WTC11 (cell line): ENCODE results near the gene TMED9. TPM values are rescaled to one million over a fixed set of nuclear protein-coding genes. Genes with fewer than 3 reads are reported as not detected.

Experiments
- ATAC-seq: fragments of 200-7000 bp; cut with Tn5 transposase; 2 replicates; pipeline ENCODE4 v1.10.0; 2021; ENCODE audit warnings: mild to moderate bottlenecking, moderate library complexity
- CTCF ChIA-PET: fragments of 300-600 bp; sonication (Branson Sonifier 250); formaldehyde crosslinking; loops from one replicate; lab custom pipeline; 2021; ENCODE audit warnings: antibody characterized with exemption; lab: Charles Lee
- POLR2A ChIA-PET: fragments of 350-600 bp; sonication (Branson Sonifier 250); formaldehyde crosslinking; loops from one replicate; lab custom pipeline; 2021; ENCODE audit warnings: antibody characterized with exemption; lab: Charles Lee
- DNase-seq: peaks from one replicate; pipeline ENCODE4 v3.0.0; 2021; ENCODE audit warnings: low spot score
- H3K27ac Mint-ChIP-seq: 2 replicates; pipeline ENCODE4 v1.8.0; 2021; ENCODE audit warnings: mixed read lengths
- H3K27me3 Mint-ChIP-seq: 2 replicates; pipeline ENCODE4 v1.8.0; 2021; ENCODE audit warnings: low read depth, mild to moderate bottlenecking, moderate library complexity, mixed read lengths
- H3K36me3 Mint-ChIP-seq: 2 replicates; pipeline ENCODE4 v1.8.0; 2021; ENCODE audit warnings: mixed read lengths
- H3K4me1 Mint-ChIP-seq: 2 replicates; pipeline ENCODE4 v1.8.0; 2022; ENCODE audit warnings: mixed read lengths
- H3K4me3 Mint-ChIP-seq: 2 replicates; pipeline ENCODE4 v1.8.0; 2021; ENCODE audit warnings: mild to moderate bottlenecking, moderate library complexity, mixed read lengths
- H3K9me3 Mint-ChIP-seq: 2 replicates; pipeline ENCODE4 v1.8.0; 2021; ENCODE audit warnings: mixed read lengths
- AFF4 ChIP-seq: sonication (generic); formaldehyde crosslinking; IDR thresholded peaks from 2 replicates; pipeline ENCODE4 v1.8.1; 2023; ENCODE audit warnings: mild to moderate bottlenecking, missing genetic modification reagents, borderline replicate concordance
- ATF2 ChIP-seq: sonication (generic); formaldehyde crosslinking; IDR thresholded peaks from 2 replicates; pipeline ENCODE4 v1.8.1; 2022; ENCODE audit warnings: low read depth, missing genetic modification reagents, borderline replicate concordance
- ATF6 ChIP-seq: sonication (generic); formaldehyde crosslinking; IDR thresholded peaks from 2 replicates; pipeline ENCODE4 v1.8.1; 2023; ENCODE audit warnings: mild to moderate bottlenecking, missing genetic modification reagents
- CREB1 ChIP-seq: sonication (generic); formaldehyde crosslinking; IDR thresholded peaks from 2 replicates; pipeline ENCODE4 v1.8.0; 2023; ENCODE audit warnings: mild to moderate bottlenecking, missing genetic modification reagents
- CREM ChIP-seq: sonication (generic); formaldehyde crosslinking; IDR thresholded peaks from 2 replicates; pipeline ENCODE4 v1.8.1; 2022; ENCODE audit warnings: mild to moderate bottlenecking, missing genetic modification reagents, moderate library complexity
- E2F4 ChIP-seq: sonication (generic); formaldehyde crosslinking; IDR thresholded peaks from 2 replicates; pipeline ENCODE4 v1.8.1; 2022; ENCODE audit warnings: low read depth, mild to moderate bottlenecking, moderate library complexity, missing genetic modification reagents, borderline replicate concordance
- MYBL2 ChIP-seq: sonication (generic); formaldehyde crosslinking; IDR thresholded peaks from 2 replicates; pipeline ENCODE4 v1.8.1; 2023; ENCODE audit warnings: mild to moderate bottlenecking, moderate library complexity, missing genetic modification reagents
- NFE2L1 ChIP-seq: sonication (generic); formaldehyde crosslinking; IDR thresholded peaks from 2 replicates; pipeline ENCODE4 v1.8.1; 2023; ENCODE audit warnings: missing genetic modification reagents
- RELA ChIP-seq: sonication (generic); formaldehyde crosslinking; IDR thresholded peaks from 2 replicates; pipeline ENCODE4 v1.8.1; 2022; ENCODE audit warnings: missing genetic modification reagents, mild to moderate bottlenecking, borderline replicate concordance
- SOX15 ChIP-seq: fragments of 250-450 bp; sonication (Bioruptor Pico); IDR thresholded peaks from 2 replicates; pipeline ENCODE4 v1.9.0; 2021; ENCODE audit warnings: mild to moderate bottlenecking
- TCF7 ChIP-seq: sonication (generic); formaldehyde crosslinking; IDR thresholded peaks from 2 replicates; pipeline ENCODE4 v1.8.0; 2022; ENCODE audit warnings: mild to moderate bottlenecking, low read depth, missing genetic modification reagents, moderate library complexity
- ZNF281 ChIP-seq: sonication (generic); formaldehyde crosslinking; IDR thresholded peaks from 2 replicates; pipeline ENCODE4 v1.8.0; 2023; ENCODE audit warnings: mild to moderate bottlenecking, missing genetic modification reagents
- ZNF317 ChIP-seq: sonication (generic); formaldehyde crosslinking; IDR thresholded peaks from 2 replicates; pipeline ENCODE4 v1.8.1; 2023; ENCODE audit warnings: low read depth, mild to moderate bottlenecking, moderate library complexity, missing genetic modification reagents, borderline replicate concordance
- ZNF396 ChIP-seq: fragments of 250-450 bp; sonication (Bioruptor Pico); IDR thresholded peaks from 2 replicates; pipeline ENCODE4 v1.8.0; 2021; ENCODE audit warnings: mild to moderate bottlenecking, moderate library complexity, borderline replicate concordance
- ZNF423 ChIP-seq: fragments of 250-450 bp; sonication (Bioruptor Pico); IDR thresholded peaks from 2 replicates; pipeline ENCODE4 v2.1.2; 2022; ENCODE audit warnings: mild to moderate bottlenecking, moderate library complexity
- ZNF425 ChIP-seq: fragments of 250-450 bp; sonication (Bioruptor Pico); conservative IDR thresholded peaks from 2 replicates; pipeline ENCODE4 v1.9.0; 2021; ENCODE audit warnings: mild to moderate bottlenecking
- ZNF532 ChIP-seq: fragments of 250-450 bp; sonication (Bioruptor Pico); IDR thresholded peaks from 2 replicates; pipeline ENCODE4 v1.9.0; 2021; ENCODE audit warnings: mild to moderate bottlenecking, borderline replicate concordance
- total RNA-seq: library from RNA; stranded (reverse); gene quantifications from 3 replicates; pipeline ENCODE4 v1.2.3, GENCODE V29; 2021

The TMED9 gene
- total RNA-seq, 1 experiment from 2014 or later = 164 TPM

GRCh38 chr5:177603631-177604030, 11.6 kb downstream of the TMED9 start (continued):
- TF ChIP-seq ATF2 (CRISPR knock-in tag) = no peak
- no peak for TF ChIP-seq CREM
- TF ChIP-seq RELA = no peak
- no peak for TF ChIP-seq ZNF281 (CRISPR knock-in tag)
- TF ChIP-seq SOX15 = no peak
- TF ChIP-seq, all 79 proteins: peak for 0

- Mint-ChIP-seq H3K36me3 (0 out of 2 replicates have a peak, but pooled peaks cover 2% of the 10 kb centered on the region), H3K4me3 (no peak overlapping the region), H3K9me3 (no peaks in the 10 kb centered on the region), H3K27ac (no peak overlapping the region), H3K4me1 (peaks cover 32% of the 10 kb centered on the region), H3K27me3 (peaks cover 11% of the 10 kb centered on the region)
- DNase-seq (no peak), ATAC-seq (no peak)
- CTCF ChIA-PET = no interaction called here
- POLR2A ChIA-PET = no interaction called here
- TF ChIP-seq NFE2L1 (CRISPR knock-in tag) (no peak), TCF7 (CRISPR knock-in tag) (no peak), ZNF532 (CRISPR knock-in tag) (no peak), ATF6 (CRISPR knock-in tag) (no peak), ZNF317 (CRISPR knock-in tag) (no peak), ZNF425 (CRISPR knock-in tag) (no peak), AFF4 (CRISPR knock-in tag) (no peak), MYBL2 (CRISPR knock-in tag) (no peak), ZNF423 (CRISPR knock-in tag) (no peak), CREB1 (CRISPR knock-in tag) (no peak), ZNF396 (no peak), E2F4 (CRISPR knock-in tag) (no peak)
Observed at GRCh38 chr5:177604116-177604521, 12.1 kb downstream of the TMED9 start.
